Jurkat, Clone E6-1 (cell line): Measurements from ENCODE around the gene ABHD2.
"Not testable (repeated sequence)": the region's sequence is repeated elsewhere in the genome, so short reads cannot be mapped to it uniquely, and the experiment has no call there.

ENCODE experiments used
- DNase-seq: peaks from one replicate; pipeline ENCODE4 v3.0.0-alpha.2; 2011; ENCODE audit warnings: low read depth, low spot score
- H3K4me3 ChIP-seq: 2 replicates; pipeline ENCODE4 v1.5.1; 2011; ENCODE audit warnings: mild to moderate bottlenecking, low read length, control low read depth, moderate library complexity

Gene ABHD2

DNA sequence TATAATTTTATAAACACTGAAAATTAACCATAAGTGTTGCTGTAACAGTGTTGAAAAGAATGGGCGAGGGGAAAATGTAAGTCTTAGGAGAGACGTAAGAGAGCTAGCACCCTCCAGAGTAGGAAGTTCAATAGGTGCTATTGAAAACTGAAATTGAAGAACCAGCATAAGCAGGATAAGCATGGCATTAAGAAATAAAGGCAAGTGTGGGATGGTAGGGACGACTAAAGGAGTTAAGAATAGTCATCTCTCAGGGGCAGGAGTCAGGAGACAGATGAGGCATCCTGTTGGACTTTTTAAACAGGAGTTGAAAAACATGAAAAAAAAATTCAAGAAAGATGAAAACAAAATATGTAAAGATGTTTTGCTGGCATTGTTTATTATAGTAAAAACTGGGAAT lies 43.5 kb downstream of the ABHD2 start:
- no peak overlapping the region for H3K4me3 ChIP-seq
- DNase-seq, result no peak

DNA sequence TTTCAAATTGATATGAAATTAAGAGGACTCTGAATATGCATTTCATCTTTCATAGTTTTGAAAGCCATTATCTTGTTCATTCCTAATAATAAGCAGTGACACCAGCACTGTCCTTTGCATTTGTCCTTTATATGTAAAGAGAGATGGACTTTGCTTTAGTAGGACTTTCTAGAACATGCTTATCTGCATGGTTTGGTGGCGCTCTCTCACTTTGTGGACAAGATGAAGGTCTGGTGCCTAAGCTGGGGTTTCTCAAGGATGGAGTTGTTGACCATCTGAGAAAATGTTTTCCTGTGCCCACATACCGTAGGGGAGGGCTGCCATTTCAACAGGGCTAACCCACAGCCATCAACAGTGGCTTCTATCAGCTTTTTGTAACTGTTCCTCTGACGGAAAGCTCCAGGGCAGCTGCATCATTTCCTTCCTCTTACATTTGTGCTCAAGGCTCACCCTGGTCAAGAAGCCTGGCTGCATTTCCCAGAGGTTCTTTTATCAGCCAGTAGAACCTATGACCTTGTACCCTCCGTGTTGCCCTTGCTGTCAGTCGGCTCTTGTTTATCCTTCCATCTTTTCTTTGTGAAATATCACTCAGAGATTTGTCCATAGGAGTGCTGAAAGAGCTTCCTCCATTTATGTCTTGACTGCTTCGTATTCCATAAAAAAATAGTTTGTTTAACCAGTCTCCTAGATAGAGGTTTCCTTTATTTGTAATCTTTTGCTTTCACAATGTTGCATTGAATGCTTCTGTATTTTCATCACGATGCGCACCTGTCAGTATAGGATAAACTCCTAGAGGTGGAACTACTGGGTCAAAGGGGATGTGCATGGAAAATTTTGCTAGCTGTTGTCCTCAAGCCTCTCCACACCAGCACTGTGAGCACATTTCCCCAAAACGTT lies 44.6 kb downstream of the ABHD2 start:
- no peak for DNase-seq
- H3K4me3 ChIP-seq, result no peak overlapping the region

DNA sequence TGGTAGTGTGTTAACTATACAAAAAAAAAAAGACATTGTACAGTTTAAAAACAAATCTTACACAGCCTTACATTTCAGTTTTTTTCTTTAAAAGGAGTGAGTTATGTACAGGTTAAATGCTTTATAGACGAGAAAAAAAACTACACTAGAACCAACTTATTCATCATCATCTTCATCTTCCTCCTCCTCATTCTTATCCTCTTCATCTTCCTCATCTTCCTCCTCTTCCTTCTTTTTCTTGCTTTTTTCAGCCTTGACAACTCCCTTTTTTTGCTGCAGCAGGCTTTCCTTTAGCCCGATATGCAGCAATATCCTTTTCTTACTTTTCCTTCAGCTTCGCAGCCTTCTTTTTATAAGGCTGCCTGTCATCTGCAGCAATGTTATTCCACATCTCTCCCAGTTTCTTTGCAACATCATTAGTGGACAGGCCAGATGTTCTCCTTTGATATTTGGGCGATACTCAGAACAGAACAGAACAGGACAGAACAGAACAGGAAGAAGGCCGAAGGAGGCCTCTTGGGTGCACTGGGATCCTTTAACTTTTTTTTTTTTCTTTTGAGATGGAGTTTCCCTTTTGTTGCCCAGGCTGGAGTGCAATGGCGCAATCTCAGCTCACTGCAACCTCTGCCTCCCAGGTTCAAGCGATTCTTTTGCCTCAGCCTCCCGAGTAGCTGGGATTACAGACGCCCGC lies 47.3 kb downstream of the ABHD2 start:
- not testable (repeated sequence) for H3K4me3 ChIP-seq, DNase-seq

DNA sequence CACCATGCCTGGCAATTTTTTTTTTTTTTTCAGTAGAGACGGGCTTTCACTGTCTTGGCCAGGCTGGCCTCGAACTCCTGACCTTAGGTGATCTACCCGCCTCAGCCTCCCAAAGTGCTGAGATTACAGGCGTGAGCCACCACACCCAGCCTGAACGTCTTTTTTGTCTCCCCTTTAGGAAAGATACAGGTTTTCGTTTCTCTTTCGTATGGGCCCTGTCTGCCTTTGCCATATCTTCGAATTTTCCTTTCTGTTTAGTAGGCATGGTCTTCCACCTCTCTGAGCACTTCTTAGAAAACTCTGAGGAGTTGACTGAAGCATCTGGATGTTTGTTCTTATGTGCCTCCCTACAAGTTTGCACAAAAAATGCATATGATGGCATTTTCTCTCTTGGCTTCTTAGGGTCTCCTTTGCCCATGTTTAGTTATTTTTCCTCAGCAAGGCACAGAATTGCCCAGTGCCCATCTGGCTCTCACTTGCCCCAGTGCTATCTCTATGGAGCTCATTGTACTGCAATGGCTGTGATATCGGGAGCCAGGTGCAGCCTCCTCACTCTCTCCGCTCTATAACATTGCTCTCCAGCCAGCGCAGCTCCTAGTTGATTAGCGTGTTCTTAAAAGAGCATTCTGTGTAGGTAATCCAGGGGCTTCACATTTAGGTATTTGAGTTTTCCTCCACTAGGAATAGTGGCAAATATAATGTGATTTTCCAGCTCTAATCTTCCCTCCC lies 48.0 kb downstream of the ABHD2 start:
- DNase-seq, result no peak
- H3K4me3 ChIP-seq, result no peak overlapping the region

GRCh38 chr15:89136818-89137772 lies 48.8 kb downstream of the ABHD2 start:
- no peak for DNase-seq
- no peak overlapping the region for H3K4me3 ChIP-seq

- H3K4me3 ChIP-seq, result no peak overlapping the region
- DNase-seq, result no peak
Observed at GRCh38 chr15:89137926-89138325, 49.7 kb downstream of the ABHD2 start.

GRCh38 chr15:89138999-89139612 lies 50.9 kb downstream of the ABHD2 start:
- DNase-seq, result no peak
- no peak overlapping the region for H3K4me3 ChIP-seq

DNA sequence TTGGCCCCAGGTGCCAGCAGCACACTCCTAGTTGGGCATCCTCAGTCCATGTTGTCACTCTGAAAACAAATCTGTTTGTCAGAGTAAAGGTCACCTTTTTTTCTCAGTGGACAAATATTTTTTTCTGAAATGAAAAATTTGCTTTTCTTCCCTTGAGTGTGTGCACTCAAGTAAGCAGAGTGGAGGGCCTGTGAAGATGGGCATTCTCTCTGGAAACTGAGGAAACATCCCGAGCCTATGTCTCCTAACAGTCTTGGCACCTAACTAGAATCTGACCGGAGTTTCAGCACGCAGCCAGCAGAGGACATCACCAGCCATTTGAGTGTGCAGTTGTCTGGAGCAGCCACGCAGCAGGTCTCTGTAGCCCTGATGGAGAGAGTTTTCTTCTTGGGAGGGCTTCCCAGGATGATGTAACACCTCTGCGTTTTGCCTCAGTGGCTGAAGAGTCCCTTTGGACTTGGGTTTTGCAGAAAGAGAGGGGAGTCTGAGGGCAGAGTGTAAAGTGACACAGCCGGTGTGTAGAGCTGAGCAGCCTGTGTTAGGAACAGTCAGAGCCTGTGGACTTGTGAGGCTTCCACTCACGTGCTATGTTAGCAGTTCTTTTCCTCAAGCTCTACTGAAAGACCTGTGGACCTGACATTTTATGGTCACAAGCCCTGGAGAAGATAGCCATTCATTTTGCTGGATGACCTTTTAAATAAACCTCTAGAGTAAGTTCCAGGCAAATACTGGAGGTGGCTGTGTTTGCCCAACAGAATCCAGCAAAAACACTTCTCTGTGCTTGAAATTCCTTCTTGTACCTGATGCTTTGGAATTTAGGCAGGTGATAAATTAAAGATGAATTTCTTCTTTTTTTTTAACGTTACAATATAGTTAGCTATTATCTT lies 51.6 kb downstream of the ABHD2 start:
- no peak for DNase-seq

DNA sequence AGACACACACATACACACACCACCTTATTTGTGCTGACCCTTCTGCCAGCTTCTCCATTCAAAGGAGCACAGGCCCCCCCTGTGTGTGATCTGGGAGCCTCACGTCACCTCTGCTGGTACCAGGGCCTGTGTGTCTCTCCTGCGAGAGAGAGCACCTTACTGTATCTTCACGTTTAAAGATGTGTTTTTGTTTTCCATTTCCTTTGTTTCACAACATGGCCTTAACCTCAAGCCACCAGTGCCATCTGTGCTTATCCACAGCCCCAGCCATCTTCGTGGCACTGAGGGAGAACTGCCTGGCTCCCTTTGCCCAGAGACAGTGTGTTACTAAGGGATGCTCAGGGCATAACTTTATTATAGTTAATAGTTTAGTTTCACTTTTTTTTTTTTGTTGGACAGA lies 52.3 kb downstream of the ABHD2 start:
- no peak overlapping the region for H3K4me3 ChIP-seq
- DNase-seq, result peak; percentile 22

More for the DNA sequence above, 51.6 kb downstream of the ABHD2 start:
- H3K4me3 ChIP-seq, result no peak overlapping the region

DNA sequence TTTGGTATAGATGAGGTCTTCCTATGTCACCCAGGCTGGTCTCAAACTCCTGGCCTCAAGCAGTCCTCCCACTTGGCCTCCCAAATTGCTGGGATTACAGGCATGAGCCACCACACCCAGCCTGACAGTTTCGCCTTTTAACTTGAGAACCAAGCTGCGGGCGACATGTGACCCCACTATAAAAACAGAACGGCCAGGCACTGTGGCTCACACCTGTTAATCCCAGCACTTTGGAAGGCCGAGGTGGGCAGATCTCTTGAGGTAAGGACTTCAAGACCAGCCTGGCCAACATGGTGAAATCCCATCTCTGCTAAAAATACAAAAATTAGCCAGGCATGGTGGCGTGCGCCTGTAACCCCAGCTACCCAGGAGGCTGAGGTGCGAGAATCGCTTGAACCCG lies 52.9 kb downstream of the ABHD2 start:
- DNase-seq, H3K4me3 ChIP-seq: not testable (repeated sequence)

- H3K4me3 ChIP-seq, result no peak overlapping the region
Observed at GRCh38 chr15:89141885-89142284, 53.6 kb downstream of the ABHD2 start.

GRCh38 chr15:89142423-89142822 lies 54.2 kb downstream of the ABHD2 start:
- DNase-seq, result no peak
- H3K4me3 ChIP-seq, result no peak overlapping the region

More at GRCh38 chr15:89141885-89142284, 53.6 kb downstream of the ABHD2 start:
- DNase-seq, result no peak

GRCh38 chr15:89143503-89144162 lies 55.4 kb downstream of the ABHD2 start:
- no peak for DNase-seq
- no peak overlapping the region for H3K4me3 ChIP-seq

DNA sequence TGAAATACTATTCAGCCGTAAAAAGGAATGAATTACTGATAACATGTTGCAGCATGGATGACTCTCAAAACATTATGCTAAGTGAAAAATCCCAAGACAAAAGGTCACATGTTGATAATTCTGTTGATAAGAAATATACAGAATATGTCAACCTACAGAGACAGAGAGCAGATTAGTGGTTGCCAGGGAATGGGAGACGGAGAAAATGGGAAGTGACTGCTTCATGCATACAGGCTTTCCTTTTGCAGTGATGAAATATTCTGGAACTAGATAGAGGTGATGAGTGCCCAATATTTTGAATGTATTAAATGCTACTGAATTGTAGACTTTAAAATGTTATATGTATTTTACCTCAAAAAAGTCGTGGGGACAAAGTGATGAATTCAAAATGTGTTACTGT lies 56.2 kb downstream of the ABHD2 start:
- DNase-seq, result no peak
- H3K4me3 ChIP-seq, result no peak overlapping the region

DNA sequence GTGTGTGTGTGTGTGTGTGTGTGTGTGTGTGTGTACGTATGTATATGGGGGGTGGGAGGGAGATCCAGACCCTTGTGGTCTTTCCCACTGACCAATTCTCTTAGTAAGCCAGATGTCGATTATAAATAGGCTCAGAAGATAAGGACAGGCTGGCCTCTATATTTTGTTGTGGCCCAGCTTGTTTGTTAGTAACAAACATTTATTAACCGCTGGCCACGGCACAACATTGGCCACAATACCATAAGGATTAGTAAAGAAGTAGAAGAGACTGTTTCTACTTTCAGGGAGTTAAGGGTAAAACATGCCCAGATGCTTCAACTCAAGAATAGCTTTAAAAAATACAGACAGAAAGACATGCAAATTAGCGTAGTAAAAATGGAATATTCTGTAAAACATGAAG lies 58.1 kb downstream of the ABHD2 start:
- H3K4me3 ChIP-seq, result no peak overlapping the region
- DNase-seq, result no peak

DNA sequence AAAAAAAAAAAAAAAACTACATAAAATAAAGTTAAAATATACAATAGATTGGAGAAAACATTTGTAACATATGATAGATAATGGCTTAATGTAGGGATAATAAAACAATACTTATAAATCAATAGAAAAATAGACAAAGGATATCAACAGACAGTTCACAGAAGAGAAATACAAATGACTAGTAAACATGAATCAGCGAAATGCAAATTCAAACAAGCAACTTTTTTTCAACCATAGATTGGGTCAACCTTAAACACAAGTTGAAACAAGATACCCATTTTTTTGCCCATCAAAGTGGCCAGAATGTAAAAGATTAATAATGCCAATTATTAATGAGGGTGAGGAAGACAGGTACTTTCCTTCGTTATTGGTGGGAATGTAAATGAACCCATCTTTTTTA lies 59.9 kb downstream of the ABHD2 start:
- no peak overlapping the region for H3K4me3 ChIP-seq
- DNase-seq, result no peak

- H3K4me3 ChIP-seq, result no peak overlapping the region
- DNase-seq, result no peak
Observed at GRCh38 chr15:89149501-89150101, 61.3 kb downstream of the ABHD2 start.
